ENCODE results near the gene ECT2.

DNA sequence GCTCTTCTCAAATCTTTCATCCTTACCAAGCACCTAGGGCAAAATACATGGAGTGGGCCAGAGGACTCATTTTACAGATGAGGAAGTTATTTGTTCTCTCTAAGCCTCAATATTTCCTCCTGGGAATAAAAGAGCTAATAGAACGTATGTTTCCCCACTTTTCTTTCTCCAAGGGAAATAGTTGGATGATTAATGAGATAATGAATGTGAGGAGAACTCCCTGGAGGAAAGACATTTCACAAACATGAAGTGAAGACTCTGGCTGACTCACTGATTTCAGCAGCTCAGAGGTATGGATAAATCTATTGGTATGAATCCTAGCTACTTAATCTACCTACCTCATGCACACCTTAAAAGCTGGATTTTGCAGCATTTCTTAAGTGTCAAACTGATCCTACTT lies 98.4 kb downstream of the ECT2 start:
- TF ChIP-seq, protein P1, sequence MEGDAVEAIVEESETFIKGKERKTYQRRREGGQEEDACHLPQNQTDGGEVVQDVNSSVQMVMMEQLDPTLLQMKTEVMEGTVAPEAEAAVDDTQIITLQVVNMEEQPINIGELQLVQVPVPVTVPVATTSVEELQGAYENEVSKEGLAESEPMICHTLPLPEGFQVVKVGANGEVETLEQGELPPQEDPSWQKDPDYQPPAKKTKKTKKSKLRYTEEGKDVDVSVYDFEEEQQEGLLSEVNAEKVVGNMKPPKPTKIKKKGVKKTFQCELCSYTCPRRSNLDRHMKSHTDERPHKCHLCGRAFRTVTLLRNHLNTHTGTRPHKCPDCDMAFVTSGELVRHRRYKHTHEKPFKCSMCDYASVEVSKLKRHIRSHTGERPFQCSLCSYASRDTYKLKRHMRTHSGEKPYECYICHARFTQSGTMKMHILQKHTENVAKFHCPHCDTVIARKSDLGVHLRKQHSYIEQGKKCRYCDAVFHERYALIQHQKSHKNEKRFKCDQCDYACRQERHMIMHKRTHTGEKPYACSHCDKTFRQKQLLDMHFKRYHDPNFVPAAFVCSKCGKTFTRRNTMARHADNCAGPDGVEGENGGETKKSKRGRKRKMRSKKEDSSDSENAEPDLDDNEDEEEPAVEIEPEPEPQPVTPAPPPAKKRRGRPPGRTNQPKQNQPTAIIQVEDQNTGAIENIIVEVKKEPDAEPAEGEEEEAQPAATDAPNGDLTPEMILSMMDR (IDR thresholded peaks at IDR 0.05; ENCODE audit: insufficient read depth, low read length): no peak
- no peak for TF ChIP-seq GABPA (IDR thresholded peaks at IDR 0.05; ENCODE audit: low read depth)
